D721Med (cell line): ENCODE results near the gene ABHD6.

Experiments
- DNase-seq: peaks from one replicate; pipeline ENCODE4 v3.0.0; 2011; ENCODE audit warnings: low spot score; ENCODE audit not compliant: insufficient read length
- FAIRE-seq: peaks from 2 replicates; lab custom pipeline; 2011; peaks lifted over from hg19 to GRCh38; lab: Jason Lieb, UNC
- TF ChIP-seq, protein P1 (sequence below): IDR thresholded peaks from 2 replicates; pipeline ENCODE4 v1.5.1; 2012; ENCODE audit warnings: mild to moderate bottlenecking, control low read depth; ENCODE audit not compliant: insufficient read depth; ENCODE audit errors: missing control alignments

Gene ABHD6

DNA sequence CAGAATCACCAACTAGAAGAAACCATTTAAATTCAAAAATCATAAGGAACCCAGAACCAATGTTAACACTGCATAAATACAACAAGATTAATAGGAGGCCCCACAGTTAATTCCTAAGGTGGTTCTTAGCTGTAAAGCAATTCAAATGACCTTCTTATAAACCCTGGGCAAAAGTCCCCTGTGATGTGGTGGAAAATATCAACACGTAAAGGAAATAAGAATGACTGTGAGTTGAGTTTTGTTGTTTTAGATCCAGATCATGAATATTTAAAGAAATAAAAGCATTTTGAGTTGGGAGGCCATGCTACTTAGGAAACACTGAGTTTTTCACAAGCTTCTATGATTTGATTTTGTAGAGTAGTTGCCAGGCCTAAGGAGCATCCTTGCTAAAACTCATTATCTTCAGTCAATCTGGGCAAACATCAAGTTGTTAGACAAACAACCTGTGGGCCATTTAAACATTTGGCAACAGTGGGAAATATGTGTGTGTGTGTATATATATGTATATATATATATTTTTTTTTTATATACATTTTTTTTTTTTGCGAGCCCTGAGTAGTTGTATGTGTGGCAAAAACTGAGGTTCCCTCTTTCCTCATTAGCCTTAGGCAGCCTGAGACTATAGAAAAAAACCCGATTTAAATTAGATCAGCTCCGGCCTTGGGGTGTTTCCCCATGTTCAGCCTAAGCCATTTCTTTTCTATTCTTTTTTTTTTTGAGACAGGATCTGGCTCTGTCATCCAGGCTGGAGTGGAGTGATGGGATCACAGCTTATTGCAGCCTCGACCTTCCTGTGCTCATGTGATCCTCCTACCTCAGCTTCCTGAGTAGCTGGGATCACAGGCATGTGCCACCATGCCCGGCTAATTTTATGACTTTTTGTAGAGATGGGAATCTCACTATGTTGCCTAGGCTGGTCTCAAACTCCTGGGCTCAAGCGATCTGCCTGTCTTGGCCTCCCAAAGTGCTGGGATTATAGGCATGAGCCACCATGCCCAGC, 87.1 kb downstream of the ABHD6 start:
- FAIRE-seq: no peak
- TF ChIP-seq, protein P1, sequence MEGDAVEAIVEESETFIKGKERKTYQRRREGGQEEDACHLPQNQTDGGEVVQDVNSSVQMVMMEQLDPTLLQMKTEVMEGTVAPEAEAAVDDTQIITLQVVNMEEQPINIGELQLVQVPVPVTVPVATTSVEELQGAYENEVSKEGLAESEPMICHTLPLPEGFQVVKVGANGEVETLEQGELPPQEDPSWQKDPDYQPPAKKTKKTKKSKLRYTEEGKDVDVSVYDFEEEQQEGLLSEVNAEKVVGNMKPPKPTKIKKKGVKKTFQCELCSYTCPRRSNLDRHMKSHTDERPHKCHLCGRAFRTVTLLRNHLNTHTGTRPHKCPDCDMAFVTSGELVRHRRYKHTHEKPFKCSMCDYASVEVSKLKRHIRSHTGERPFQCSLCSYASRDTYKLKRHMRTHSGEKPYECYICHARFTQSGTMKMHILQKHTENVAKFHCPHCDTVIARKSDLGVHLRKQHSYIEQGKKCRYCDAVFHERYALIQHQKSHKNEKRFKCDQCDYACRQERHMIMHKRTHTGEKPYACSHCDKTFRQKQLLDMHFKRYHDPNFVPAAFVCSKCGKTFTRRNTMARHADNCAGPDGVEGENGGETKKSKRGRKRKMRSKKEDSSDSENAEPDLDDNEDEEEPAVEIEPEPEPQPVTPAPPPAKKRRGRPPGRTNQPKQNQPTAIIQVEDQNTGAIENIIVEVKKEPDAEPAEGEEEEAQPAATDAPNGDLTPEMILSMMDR: no peak
- DNase-seq: no peak

DNA sequence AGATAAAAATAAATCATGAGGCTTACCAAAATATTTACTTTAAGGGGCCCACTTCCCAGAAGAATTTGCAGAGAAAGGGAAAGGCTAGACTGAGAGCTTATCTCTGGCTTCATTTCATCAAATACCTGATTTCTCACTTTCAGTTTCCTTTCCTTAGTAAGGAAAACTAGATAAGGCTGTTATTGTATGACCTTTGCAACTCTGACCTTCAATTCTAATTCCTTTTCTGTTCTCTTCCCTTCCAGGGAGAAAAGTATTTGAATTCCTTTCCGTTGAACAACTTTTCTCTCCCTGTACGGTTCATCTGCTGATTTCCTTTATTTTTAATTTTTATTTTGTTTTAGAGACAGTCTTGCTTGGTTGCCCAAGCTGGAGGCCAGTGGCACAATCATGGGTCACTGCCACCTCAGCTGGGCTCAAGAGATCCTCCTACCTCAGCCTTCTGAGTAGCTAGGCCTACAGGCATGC, 88.0 kb downstream of the ABHD6 start:
- FAIRE-seq (no peak), DNase-seq (no peak)
- TF ChIP-seq, protein P1: no peak

DNA sequence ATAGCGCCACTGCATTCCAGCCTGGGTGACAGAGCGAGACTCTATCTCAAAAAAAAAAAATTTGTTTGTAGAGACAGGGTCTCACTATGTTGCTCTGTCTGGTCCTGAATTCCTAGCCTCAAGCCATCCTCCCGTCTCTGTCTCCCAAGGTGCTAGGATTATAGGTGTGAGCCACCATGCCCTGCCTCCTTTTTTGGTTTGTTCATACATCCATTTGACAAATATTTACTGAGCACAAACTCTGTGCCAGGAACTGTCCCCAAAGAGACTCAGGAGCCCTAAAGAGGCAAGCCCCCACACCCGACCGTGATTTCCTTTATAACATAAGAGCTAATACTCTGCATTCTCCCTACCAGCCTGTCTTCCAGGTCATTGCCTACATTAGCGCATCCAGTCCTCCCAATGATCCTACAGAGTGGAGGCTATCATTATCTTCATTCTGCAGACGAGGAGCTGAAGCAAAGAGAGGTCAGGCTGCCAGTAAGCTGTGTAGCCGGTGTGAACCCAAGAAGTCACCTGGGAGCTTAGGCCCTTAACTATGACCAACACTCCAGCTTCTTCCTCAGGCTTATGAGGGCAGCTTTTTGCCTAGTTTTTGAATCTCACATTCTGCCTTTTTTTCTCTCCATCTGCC, 88.8 kb downstream of the ABHD6 start:
- TF ChIP-seq, protein P1: no peak
- FAIRE-seq: no peak
- DNase-seq: no peak

DNA sequence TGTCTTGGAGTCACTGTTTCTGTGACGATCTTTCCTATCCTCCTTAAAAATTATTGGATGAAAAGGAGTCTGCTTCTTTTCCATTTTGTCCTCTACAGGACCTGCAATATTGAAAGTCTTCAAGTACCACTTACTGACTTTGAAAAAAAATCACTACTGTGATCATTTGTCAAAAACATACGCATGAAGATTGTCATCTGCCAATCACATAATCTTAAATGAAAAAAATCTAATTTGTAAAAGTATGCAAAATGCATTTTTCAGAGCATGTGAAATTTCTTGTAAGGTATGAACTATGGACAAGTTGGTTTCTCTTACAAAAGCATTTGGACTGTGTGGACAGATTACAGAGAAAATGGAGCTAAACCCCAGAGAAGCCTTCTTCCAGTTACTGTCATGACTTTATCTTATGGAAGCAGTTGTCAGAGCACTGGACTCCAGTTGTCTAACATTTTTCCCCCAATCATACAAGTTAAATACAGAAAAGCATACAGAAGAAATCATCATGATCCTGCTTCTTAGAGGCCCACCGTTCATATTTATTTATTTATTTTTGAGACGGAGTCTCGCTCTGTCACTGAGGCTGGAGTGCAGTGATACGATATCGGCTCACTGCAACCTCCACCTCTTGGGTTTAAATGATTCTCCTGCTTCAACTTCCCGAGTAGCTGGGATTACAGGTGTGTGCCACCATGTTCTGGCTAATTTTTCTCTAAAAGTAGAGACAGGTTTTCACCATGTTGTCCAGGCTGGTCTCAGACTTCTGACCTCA, 91.7 kb downstream of the ABHD6 start:
- no peak for FAIRE-seq
- TF ChIP-seq, protein P1: no peak
- no peak for DNase-seq

DNA sequence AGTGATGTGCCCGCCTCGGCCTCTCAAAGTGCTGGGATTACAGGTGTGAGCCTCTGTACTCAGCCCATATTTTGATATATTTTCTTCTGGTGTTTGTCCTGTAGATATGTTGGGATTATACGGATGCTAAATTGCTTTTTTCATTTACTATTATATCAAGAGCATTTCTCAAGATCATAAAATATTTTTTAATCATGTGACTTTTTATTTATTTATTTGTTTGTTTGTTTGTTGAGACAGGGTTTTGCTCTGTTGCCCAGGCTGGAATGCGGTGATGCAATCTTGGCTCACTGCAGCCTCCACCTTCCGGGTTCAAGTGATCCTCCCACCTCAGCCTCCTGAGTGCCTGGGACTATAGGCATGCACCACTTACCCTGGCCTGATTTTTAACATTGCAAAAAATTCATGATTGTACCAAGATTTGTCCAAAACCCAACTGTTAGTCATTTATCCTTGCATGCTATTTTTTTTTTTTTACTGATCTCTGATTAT, 92.4 kb downstream of the ABHD6 start:
- FAIRE-seq: no peak
- DNase-seq: no peak
- TF ChIP-seq, protein P1: no peak

DNA sequence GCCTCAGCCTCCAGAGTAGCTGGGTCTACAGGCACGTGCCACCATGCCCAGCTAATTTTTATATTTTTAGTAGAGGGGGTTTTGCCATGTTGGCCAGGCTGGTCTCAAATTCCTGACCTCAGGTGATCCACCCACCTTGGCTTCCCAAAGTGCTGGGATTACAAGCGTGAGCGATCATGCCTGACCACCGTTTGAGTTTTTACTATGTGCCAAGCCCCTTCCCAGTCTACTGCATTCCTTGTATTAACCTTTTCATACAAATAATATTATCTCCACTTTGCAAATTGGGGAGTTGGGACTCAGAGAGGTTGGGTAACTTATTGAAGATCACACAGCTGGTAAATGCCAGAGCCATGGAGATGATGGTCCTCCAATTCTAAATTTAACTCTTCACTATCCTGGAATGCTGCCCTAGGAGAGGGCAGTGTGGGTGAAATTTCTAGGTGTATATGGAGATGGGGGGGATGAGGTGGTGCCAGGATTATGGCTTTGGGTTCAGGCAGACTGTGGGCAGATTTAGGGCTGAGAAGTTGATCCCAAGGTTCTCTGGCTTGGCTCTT, 94.1 kb downstream of the ABHD6 start:
- FAIRE-seq: no peak
- no peak for DNase-seq
- TF ChIP-seq, protein P1: no peak
